NCI-H2171 treated with DMSO at 0.1 percent for 48 hours (cell line): ENCODE results near the gene SLC9C1.

ENCODE experiments used
- DNase-seq: peaks from one replicate; lab custom pipeline; 2025; lab: John Stamatoyannopoulos, UW

The SLC9C1 gene

DNA sequence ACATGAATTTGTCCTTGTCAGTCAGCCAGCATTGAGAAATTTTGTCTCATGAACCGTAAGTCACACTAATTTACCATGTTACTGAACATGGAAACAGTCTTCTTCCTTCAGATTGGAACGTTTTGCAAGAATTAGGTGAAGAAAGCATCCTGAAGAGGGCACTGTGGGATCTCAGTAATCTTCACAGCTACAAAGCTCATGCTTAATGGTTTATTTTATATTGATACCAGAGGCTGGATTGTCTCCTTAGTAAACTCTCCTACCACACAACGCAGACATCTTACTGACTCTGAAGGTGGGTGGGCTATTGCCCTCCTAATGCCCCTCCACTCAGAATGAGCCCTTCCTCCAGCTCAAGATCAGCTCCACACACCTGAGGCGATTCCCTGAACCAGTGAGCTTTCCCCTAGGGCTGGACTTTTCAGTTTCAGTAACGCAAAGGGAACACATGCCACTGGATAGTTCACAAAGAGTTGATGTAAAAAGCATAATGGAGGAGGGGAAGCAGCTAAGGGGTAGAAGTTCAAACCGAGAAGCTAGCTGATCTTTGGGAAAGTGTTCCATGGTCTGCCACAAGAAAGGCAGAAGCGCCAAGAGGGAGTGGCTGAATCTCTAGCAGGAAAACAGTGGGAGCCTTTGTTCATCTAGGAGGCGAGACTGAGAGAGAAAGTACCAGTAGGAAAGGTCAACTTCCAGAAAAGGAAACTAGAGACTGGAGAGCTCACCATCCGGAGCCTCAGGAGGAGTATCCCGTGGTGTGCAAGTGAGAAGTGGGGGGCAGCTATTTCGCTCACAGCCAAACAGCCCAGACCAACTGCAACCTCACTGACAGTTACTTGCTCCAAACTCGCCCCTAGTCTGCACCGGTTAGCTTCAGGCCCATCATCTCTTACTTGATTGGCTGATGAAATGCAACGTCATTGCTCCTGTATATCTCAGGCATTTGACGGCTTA lies at the start of gene SLC9C1:
Gene SLC9C1, minus strand, starts transcription at position 849 of the 954 bp plus-strand sequence. CDS start 7,425 bp downstream, outside the sequence.
- DNase-seq: peak; percentile 82

- no peak for DNase-seq
Observed at GRCh38 chr3:112341386-112341785, 47.4 kb upstream of the SLC9C1 start.

GRCh38 chr3:112339609-112340008 lies 45.6 kb upstream of the SLC9C1 start:
- no peak for DNase-seq

DNA sequence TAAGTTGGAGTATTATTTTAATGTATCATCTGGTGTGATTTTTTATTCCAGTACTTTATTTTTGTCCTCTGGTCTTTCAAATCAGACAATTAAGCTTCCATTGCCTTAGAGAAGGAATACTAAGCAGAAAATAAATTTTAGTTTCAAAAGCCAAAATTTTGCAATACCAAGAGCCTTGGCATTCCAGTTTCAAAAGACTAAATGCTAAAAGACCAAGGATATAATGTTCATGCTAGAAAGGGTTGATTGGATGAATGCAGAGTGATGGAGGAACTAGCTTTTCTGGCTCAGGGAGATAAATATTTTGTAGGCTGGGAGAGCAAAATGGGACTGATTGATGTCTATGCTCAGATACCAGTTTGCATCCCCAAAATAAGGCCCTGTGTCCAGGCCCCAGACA lies 45.1 kb upstream of the SLC9C1 start:
- no peak for DNase-seq

DNA sequence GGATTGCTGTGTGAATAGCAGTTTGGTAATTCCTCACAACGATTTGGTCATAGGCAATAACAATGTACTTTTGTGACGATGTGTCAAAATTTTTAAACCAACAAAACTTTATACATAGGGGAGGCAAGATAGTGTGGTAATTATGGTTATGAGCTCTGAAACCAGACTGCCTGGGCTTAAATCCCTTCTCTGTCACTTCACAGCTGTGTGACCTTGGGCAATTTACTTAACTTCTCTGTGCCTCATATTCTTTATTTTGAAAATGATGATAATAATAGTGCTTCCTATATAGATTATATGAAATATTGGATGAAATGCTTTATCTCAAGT lies 44.7 kb upstream of the SLC9C1 start:
- no peak for DNase-seq

GRCh38 chr3:112338021-112338726 lies 44.2 kb upstream of the SLC9C1 start:
- DNase-seq: peak; percentile 69

DNA sequence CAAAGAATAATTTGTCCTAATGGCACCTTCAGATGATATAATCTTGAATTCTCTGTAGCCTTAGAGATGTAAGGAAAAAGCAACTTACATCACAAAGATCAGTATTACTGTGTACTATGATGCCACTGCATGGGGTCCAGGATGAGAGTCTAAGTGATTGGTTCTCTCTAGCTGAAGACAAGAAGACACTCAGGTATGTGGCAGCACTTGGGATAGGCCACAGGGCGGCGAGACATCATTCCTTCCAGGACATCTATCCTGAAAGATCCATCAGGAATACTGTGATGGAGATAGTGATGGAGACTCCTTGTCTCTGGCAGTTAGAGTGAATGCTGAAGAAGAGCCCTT lies 41.4 kb upstream of the SLC9C1 start:
- DNase-seq: no peak

GRCh38 chr3:112334691-112335433 lies 40.8 kb upstream of the SLC9C1 start:
- DNase-seq: no peak

DNA sequence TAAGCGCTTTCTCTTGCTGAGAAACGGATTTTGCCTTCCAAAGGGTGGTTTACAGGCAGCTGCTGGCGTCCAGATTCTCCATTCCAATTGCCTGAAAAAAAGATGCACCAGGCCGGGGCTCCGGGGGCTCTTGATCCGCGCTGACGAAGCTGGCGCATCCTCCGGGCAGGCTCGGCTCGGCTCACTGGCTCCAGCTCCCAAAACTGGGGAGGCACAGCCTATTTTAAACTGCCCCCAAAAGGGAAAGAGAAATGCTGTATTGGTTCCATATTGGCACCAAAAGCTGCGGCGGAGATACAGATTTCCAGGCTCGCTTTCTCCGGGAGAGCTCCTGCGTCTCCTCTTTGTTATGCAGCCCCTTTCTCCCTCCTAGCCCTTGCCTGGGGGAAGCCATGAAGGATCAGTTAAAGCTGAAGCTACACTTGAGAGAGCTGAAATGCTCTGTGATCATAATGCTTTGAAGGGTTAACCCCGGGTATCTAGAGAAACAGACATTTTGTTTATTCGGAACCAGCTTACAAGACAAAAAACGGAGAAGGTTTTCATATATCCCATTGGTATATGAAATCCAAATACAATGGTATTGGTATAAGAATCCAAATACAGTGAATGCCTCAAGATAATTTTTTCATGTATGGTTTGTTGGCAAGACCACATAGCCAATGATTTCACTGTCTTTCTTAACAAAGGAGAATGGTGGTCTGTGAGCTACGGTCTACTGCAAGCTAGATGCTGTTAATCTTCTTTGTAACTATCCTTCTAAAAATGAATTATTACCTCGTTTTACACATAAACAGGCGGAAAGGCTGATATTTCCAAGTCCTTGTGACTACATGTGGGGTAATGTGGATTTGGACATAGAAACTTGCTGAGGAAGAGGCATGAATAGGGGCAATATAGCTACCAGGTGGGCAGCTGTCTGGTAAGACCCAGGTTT lies 39.6 kb upstream of the SLC9C1 start:
- DNase-seq: peak; percentile 80

GRCh38 chr3:112333002-112333380 lies 39.0 kb upstream of the SLC9C1 start, which contains the start of gene CD200:
CD200 (plus strand) TSS chr3:112333156; CDS start chr3:112333213, 57 bp downstream.
- peak; percentile 92 for DNase-seq

DNA sequence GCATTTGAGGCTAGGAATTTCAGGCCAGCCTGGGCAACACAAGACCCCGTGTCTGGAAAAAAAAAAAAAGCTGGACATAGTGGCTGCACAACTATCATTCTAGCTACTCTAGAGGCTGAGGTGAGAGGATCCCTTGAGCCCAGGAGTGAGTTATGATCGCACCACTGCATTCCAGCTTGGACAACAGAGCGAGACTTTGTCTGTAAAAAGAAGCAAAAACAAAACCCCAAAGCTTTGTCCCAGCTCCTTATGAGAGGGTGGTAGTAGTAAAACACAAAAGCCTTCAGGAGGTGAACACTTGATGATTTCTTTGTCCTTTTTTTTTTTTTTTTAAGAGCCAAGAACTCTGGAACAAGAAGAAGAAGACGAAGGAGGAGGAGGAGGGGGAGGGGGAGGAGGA lies 37.8 kb upstream of the SLC9C1 start:
- no peak for DNase-seq

GRCh38 chr3:112327371-112327951 lies 33.4 kb upstream of the SLC9C1 start:
- DNase-seq: peak; percentile 90

DNA sequence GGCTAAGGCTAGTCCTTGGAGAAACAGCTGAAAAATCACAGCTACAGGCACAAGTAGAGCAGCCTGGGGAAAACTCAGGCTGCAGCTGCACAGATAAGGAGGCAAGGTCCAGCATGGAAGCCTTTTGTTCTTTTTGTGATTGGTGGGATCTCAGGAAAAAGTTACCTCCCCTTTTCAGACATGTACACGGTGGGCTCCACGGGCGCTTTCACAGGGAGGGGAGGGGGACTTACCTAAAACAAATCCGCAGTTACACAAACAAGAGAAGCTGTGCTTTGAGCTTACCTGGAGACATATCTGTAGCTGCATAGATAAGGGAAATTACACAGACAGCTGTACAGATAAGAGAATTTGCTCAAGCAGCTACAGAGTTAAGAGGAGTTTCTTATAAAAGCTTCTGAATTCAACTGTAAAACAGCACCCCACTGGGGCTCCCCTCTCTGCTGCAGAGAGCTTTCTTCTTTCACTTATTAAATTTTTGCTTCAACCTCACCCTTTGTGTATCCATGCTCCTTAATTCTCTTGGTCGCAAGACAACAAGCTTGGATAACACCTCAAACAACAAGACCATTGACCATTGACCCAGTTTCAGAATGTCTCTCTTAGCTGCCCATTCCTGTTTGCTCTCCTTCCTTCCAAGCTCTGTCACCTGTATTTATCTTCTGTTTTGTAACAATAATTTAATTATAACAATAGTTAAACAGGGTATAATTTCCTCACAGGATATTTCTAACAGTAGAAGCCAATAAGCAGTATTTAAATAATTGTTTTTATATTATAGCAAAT lies 28.0 kb upstream of the SLC9C1 start:
- DNase-seq: no peak

DNA sequence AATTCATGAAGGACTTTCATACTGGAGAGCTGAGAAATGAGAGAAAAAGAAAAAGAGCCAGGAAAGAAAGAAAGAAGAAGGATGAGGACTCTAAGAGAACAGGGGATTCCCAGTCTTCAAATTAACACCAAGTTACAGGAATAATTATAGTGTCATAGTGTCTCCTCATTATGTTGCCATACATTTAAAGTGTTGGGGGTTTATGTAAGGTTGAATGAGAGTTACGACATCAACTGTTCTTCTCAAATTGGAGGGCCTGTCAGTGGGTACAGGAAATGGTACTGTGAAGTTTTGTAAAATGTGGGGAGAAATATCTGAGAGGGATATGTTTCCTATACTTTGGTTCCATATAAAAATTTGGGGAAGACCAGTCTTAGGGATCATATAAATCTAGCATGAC lies 26.7 kb upstream of the SLC9C1 start:
- no peak for DNase-seq

GRCh38 chr3:112319516-112320276 lies 25.7 kb upstream of the SLC9C1 start:
- DNase-seq: no peak

DNA sequence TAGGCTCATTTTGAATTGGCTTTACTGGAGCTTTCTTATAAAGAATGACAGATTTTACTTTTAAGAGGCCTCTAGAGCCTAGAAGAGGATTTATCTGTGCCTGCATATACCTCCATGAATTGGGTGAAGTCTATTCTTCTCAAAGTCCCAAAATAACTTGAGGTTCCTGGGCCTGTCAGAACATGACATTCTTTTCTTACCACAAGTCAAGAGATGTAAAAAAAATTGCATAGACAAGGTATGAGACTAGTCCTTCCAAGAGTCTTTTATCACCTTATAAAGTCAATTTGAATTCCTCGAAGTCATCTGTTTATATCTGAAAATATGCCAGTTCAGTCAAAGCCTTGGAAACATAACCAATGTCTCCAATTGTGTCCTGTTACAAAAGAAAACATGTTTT lies 21.8 kb upstream of the SLC9C1 start:
- DNase-seq: no peak

DNA sequence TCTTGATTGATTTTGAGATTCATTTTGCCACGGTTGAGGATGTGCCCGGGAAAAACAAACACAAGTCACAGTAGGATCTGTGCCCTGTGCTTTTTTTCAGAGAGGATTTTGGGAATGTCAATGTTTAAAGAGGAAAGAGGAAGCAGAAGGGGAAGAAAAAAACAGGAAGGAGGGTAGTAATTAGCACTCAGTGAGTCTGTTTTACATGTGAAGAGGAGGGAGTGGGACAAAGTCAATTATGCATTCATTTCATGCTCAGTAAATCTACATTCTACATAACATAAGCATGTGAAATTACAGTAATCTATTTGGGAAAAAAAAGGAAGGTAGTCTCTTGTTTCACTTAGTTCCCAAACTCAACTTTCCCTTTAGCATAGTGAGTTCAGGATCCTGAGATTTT lies 20.6 kb upstream of the SLC9C1 start:
- no peak for DNase-seq

DNA sequence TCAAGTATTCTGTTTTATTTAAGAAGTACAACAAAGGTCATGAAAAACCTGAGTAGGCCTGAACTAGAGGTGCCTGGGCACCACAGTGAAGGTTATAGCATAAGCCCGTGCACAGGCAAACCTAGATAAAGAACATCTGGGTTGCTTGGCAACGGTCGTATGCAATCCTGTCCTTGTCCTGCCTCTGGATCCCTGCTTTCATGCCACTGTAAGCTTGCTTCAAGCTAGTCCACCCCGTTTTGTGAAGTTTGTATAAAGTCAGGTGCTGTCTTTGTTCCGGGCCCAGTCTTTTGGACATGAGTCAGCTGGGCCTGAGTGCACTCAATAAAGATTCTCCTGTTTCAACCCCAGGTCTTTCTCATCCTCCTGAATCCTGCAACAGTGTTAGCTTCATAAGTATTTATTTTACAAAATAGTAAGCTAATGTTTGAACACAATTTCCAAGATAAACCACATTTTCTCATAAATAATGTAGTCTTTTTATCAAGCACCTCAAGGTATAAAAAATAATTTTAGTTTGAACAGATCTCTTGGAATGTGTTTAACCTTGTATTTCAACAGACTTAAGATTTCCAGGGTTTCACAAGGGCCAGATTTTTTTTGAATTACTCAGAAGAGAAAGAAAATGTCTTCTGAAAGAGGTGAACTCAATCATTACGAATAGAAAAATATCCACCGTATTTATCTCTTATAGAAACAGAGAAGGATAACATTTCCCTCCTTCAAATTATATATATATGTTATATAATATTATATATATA lies 14.3 kb upstream of the SLC9C1 start:
- peak; percentile 83 for DNase-seq

DNA sequence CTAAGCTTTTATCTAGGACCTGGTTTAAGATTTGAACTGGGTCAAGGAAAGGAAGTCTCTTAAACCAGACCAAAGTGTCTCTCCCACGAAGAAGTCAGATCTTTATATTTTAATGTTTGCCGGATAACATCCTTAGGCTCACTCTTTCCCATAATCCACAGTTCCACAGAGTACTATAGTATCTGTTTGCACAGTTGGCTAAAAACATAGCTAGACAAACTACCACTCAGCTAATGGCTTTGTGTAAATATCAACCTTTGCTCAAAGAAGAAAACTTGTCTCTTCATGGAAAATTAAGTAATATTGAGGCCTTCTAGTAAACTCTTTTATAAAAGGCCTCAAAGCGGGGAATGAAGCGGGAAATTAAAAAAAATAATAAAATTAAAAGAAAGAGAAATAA lies 13.5 kb upstream of the SLC9C1 start:
- DNase-seq: no peak
